Suppressor macrophage treated with lipopolysaccharide for 1 hour (primary cell): Measurements from ENCODE around the gene SFRP4.
"Not testable (repeated sequence)": the region's sequence is repeated elsewhere in the genome, so short reads cannot be mapped to it uniquely, and the experiment has no call there.

Source experiments
- DNase-seq, 3 donors: peaks; one replicate each; pipeline ENCODE4 v3.0.0-alpha.2; 2020 to 2022

Gene SFRP4

DNA sequence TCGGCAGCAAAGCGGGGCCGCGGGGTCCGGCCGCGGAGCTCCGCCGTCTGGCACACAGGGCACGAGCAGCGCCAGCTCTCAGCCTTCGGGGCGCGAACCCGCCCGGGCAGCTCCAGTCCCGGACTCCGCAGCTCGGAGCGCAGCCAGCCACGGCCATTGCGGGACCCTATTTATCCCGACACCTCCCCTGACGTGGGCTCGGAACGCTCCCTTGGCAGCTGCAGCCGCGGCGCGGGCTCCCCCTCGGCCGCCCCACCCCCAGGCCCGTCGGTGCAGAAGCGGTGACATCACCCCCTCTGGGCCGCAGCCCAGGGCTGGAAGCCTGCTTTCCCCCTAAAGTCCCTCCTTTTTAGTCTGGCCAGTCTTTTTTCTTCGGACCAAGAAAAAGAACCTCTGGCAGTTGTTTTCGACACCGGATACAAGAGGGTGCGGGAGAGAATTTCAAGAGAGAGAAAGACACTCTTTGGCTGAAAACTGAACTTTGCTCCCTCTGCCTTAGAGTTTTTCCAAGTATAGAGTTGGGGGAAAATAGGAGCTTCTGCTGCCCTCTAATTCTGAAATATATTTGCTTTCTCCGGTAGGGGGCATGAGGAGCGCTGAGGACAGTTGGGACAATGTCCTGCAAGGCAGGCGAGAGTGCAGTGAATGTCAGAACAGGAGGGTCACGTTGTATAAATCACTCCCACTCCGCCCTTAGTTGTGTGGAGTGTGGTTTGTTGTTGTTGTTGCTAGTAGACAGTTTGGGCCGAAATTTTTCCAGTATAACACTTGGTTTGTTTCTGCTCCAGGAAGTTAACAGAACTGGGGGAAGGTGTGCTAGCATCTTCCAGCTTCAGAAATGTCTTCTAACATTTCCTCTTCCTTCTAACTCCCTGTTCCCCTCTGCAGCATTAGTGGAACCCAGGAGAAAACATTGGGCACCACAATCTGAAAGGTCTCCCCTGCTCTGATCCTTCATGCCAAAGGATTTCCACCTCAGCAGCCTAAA lies at the start of gene SFRP4:
TSS of gene SFRP4 (minus strand) at position 145 of the 988 bp plus-strand sequence. CDS start 280 bp downstream, outside the sequence.
- DNase-seq = peak; percentile 69 to 81 (median 78)

GRCh38 chr7:37964196-37964595 lies 47.6 kb upstream of the SFRP4 start:
- DNase-seq = no peak

DNA sequence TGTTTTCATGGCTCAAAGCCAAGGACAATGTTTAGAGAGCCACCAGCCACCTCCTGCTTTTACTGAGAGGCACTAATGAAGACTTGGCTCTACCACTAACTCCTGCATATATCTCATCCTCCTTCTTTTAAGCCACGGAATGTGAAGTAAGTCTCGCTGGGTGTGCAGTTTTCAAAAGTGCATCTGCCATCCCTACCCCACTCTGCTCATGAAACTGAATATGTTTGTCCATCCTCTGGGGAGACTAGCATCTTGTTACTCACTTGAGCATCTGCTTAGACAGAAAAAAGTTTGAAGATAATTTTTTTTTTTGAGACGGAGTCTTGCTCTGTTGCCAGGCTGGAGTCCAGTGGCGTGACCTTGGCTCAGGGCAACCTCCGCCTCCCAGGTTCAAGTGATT lies 44.6 kb upstream of the SFRP4 start:
- DNase-seq = no peak

GRCh38 chr7:37960483-37960882 lies 43.9 kb upstream of the SFRP4 start:
- DNase-seq = no peak

- no peak for DNase-seq
These were observed 40.8 kb upstream of the SFRP4 start for GRCh38 chr7:37957221-37957970.

DNA sequence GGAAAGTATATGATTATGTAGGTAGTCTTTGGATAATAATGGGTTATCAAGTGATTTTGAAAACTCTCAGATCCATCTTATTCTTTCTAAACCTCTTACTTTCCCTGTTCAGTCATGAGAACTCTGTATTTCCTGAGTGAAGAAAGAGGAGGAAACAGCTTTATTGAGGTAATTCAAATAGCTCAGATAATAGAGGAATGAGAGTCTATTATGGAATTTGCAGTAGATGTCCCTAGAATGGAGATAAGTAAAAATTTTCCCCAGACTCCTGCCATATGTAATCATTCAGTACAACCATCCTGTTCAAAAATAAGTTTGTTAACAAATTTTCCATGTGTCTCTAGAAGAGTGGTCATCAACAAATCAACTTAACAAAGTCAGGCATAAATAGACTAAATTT lies 40.2 kb upstream of the SFRP4 start:
- no peak for DNase-seq

DNA sequence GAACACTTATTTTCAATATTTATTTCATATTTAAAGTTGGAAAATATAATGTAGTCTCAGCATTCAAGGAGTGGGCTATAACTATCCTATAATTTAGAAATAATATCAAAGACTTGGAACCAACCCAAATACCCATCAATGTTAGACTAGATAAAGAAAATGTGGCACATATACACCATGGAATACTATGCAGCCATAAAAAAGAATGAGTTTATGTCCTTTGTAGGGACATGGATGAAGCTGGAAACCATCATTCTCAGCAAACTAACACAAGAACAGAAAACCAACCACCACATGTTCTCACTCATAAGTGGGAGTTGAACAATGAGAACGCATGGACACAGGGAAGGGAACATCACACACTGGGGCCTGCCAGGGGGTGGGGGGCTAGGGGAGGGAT lies 37.6 kb upstream of the SFRP4 start:
- DNase-seq = not testable (repeated sequence)

GRCh38 chr7:37952240-37952639 lies 35.6 kb upstream of the SFRP4 start:
- no peak for DNase-seq

DNA sequence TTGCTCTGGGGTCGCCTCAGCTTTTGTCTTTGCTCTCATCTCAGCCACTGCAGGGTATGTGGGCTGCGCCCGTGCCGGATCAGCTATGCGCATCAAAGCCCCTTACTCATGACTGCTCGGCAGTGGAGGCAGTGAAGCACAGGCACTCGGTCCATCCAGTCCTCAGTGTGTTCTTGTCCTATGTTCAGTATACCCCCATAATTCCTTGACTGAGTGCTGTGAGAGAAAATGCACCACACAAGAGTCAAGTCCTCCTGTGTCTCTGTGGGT lies 31.3 kb upstream of the SFRP4 start:
- no peak for DNase-seq

DNA sequence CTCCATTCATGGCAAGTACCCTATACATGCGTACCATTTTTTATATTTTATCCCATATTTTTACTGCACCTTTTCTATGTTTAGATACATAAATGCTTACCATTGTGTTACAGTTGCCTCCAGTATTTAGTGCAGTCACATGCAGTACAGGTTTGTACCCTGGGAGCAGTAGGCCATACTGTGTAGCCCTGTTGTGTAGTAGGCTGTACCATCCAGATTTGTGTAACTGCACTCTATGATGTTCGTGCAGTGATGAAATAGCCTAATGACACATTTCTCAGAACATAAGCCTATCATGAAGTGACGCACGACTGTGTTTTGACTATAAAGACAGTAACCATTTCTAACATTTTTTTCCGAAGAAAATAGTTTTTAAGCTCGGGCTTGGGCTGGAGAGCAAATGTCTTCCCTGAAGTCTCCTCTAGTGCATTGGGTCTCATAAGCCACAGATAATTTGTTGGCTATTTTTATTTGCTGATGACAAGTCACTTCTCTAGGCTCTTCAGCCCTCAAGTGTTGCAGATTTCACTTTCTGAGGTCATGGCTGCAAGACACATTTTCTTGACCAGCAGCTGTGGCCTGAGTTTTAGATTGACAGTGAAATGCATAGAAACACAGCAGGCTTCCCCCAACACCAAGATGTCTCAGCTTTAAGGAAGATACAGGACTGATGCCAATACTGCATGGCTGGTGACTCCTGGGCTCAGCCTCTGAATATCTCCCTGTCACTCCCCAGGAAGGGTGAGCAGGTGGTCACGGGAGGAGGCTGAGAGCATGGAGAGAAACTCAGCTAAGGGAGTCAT lies 30.7 kb upstream of the SFRP4 start:
- DNase-seq = no peak

DNA sequence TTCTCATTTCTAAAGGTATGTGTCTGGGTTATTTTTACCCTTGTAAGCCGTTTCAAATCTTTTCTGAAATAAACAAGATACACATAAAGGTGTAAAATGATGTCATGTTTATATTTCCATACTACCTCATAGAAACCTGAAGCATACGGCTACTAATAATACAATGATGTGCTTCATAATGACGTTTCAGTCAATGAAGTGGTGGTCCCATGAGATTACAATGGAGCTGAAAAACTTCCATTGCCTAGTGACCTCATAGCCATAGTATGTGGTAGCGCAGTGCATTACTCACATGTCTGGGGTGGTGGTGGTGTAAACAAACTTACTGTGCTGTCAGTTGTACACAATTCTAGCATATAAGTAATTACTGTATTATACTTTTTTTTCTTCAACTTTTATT lies 28.7 kb upstream of the SFRP4 start:
- DNase-seq = no peak

- DNase-seq = no peak
These were observed 28.1 kb upstream of the SFRP4 start for GRCh38 chr7:37944737-37945054.

DNA sequence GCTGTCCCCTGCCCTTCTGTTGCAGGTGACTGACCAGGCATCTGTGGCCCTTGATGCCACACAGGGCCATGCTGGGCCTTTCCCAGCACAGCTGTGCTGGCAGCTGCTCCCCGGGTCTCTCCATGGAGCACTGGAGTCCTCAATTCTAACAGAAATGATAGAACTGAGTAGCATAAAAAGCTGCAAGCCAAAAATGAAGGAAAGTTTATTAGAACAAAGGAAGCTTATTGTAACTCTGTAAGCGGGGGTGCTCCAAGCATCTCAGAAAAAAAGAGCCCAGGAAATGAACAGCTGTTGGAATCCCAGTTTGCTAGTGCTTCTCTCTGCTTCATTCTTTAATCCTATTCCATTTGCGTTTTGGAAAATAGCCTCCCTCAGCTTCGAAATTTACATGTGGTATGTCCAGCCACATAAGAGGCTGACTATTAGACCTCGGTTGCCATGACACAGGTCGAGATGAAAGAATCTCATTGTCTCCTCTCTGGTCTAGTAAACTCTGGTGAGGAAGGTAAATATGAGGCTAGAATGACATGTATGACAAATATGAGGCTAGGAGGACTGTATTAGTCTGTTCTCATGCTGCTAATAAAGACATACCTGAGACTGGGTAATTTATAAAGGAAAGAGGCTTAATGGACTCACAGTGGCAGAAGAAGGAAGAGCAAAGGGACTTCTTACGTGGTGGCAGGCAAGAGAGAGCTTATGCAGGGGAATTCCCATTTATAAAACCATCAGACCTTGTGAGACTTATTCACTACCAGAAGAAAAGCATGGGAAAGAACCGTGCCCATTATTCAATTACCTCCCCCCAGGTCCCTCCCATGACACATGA lies 27.5 kb upstream of the SFRP4 start:
- peak; percentile 9 to 44 (median 41) for DNase-seq

GRCh38 chr7:37942934-37943610 lies 26.5 kb upstream of the SFRP4 start:
- no peak for DNase-seq

- DNase-seq = no peak
These were observed 16.5 kb upstream of the SFRP4 start for GRCh38 chr7:37933018-37933566.

- DNase-seq = no peak
These were observed 15.9 kb upstream of the SFRP4 start for GRCh38 chr7:37932543-37932942.

DNA sequence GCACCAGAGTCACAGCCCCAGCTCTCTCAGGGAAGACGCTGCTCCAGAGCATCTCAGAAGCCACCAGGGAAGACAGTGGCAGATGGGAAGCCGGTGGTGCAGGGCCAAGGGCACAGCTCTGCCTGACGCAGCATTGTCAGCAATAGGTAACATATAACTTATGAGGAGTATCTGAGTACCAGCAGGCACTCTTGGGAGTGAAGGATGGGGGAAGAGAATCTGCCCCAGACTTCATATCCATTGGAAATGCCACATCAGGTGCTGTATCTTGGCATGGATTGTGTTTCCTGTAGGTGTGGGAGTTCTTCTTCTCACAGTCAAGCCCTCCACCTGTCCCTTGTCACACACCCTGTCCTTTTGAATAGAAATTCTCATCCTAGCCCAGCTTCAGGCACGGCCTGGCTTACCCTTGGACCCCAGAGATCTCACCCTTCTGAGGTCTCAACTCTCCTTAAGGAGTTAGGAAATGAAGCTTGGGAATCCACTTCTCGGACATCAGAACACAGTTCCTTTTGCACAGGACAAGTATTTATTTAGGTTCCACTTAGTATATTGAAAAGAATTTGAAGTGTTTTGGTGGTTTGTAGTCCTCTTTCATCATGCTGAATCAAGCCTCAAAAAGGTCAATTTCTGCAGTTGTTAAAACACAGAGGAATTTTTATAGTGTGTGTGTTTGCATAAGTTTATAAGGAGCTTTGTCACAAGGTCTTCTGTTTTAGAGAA lies 13.8 kb upstream of the SFRP4 start:
- DNase-seq = no peak

DNA sequence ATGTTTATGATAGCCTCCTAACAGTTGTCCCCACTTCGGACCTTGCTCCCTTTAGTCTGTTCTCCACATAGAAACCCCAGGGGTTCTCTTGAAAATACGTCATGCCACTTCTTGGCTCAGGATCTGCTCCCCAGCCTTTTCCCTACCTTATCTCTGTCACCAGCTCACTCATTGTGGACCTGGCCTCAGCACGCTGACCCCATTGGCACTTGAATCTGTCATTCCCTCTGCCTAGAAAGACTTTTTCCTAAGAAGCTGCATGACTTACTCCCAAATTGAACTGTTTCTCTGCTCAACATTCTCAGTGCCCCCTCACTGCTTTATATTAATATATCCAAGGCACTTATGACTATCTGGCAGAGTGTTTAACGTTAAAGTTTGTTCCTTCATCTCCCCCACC lies 12.3 kb upstream of the SFRP4 start:
- DNase-seq = no peak

DNA sequence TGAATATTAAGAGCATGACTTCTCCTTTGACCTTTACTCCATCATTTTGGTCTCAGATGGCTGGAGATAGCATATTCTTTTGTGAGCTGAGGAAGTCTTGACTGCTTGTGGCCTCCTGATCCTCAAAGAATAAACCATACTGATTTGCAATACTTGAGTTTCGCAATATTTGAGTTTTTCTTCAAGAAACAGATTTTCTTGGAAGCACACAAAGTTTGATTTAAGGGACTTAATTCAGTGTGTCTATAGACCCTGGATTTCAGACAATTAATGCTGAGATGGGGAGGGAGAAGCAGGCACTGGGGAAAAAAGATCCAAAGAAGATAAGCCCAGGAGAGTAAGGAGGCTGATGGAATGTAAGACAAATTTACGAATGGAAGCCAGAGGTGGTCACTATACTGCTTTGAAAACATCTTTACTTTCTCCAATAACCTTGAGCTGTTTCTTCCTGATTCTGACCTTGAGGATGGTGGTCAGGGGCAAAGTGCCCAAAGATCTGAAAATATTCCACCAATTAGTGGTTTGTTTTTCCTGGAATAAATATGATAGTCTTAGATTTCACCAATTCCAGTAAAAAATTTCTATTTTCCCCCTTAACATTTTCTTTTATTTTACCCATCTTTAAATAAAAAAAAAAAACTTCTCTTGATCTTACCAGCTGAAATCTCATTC lies 11.3 kb upstream of the SFRP4 start:
- DNase-seq = peak in 1 of 3 donors; percentile 35

GRCh38 chr7:37925620-37926019 lies 9.0 kb upstream of the SFRP4 start:
- DNase-seq = no peak
